GM12878 (cell line): ENCODE results near the gene THOC3. TPM values are rescaled to one million over a fixed set of nuclear protein-coding genes. Genes with fewer than 3 reads are reported as not detected.

Source experiments
- ATAC-seq: fragments of 200-7000 bp; cut with Tn5 transposase; 3 replicates; pipeline ENCODE4 v1.9.1; 2020; ENCODE audit warnings: mild to moderate bottlenecking, moderate library complexity
- BruUV-seq: library from RNA; stranded (reverse); fragments of 400-500 nt; replicated peaks from 2 replicates; lab custom pipeline; 2021; lab: Mats Ljungman, UMichigan
- CTCF ChIA-PET: fragments of 300-600 bp; sonication (Branson Sonifier 250); formaldehyde crosslinking; extraction: SDS; loops from one replicate; lab custom pipeline; 2021; ENCODE audit warnings: inconsistent platforms; lab: Yijun Ruan, JAX
- POLR2A ChIA-PET: fragments of 350-600 bp; formaldehyde crosslinking; extraction: SDS; loops from one replicate; lab custom pipeline; 2021; ENCODE audit warnings: inconsistent platforms; lab: Charles Lee
- RAD21 ChIA-PET: fragments of 300-600 bp; sonication (Branson Sonifier 250); formaldehyde crosslinking; loops from one replicate; lab custom pipeline; 2023; ENCODE audit warnings: antibody characterized with exemption; ENCODE audit not compliant: unreplicated experiment; lab: Charles Lee
- SMC1A ChIA-PET: fragments of 300-600 bp; sonication (Branson Sonifier 250); formaldehyde crosslinking; loops from one replicate; lab custom pipeline; 2023; ENCODE audit not compliant: unreplicated experiment, uncharacterized antibody; lab: Charles Lee
- DNase-seq: peaks from one replicate; pipeline ENCODE4 v3.0.0-alpha.2; 2011; ENCODE audit warnings: low read depth, low spot score
- FAIRE-seq: peaks from 3 replicates; lab custom pipeline; 2011; peaks lifted over from hg19 to GRCh38; lab: Jason Lieb, UNC
- H2AFZ ChIP-seq: 2 replicates; pipeline ENCODE4 v1.6.0; 2011; ENCODE audit warnings: low read depth, low read length, control low read depth; ENCODE audit not compliant: control insufficient read depth
- H3K27ac ChIP-seq: 2 replicates; pipeline ENCODE4 v1.5.1; 2011; ENCODE audit warnings: control low read depth; ENCODE audit not compliant: control insufficient read depth, insufficient read depth
- H3K27me3 ChIP-seq, 2 experiments: replicated peaks in 1 of 2; 2 replicates each; pipeline versions ENCODE4 v1.6.0 to v1.6.1; 2011; ENCODE audit warnings: low read length in 1 of 2; ENCODE audit not compliant: control insufficient read depth in 2 of 2, insufficient read depth in 2 of 2
- H3K36me3 ChIP-seq, 2 experiments: 2 replicates each; pipeline ENCODE4 v1.5.1; 2011; ENCODE audit warnings: low read length in 1 of 2; ENCODE audit not compliant: control insufficient read depth in 2 of 2, insufficient read depth in 2 of 2
- H3K4me1 ChIP-seq: 2 replicates; pipeline ENCODE4 v1.6.1; 2011; ENCODE audit warnings: mild to moderate bottlenecking, low read length, moderate library complexity, mixed read lengths; ENCODE audit not compliant: control insufficient read depth, insufficient read depth
- H3K4me2 ChIP-seq: 2 replicates; pipeline ENCODE4 v1.6.0; 2011; ENCODE audit warnings: control low read depth; ENCODE audit not compliant: control insufficient read depth, insufficient read depth
- H3K4me3 ChIP-seq: fragments of 200-600 bp; sonication (generic); 2 replicates; pipeline ENCODE4 v1.5.1; 2016
- H3K79me2 ChIP-seq: 2 replicates; pipeline ENCODE4 v1.6.0; 2011; ENCODE audit warnings: low read length; ENCODE audit not compliant: control insufficient read depth, insufficient read depth
- H3K9ac ChIP-seq: 2 replicates; pipeline ENCODE4 v1.8.0; 2011; ENCODE audit warnings: low read length, control low read depth, mixed read lengths; ENCODE audit not compliant: control insufficient read depth, insufficient read depth
- H3K9me3 ChIP-seq: replicated peaks from 3 replicates; pipeline ENCODE4 v1.5.1; 2011; ENCODE audit warnings: mild to moderate bottlenecking, low read length; ENCODE audit not compliant: control insufficient read depth, insufficient read depth
- H4K20me1 ChIP-seq: 2 replicates; pipeline ENCODE4 v1.6.0; 2011; ENCODE audit not compliant: control insufficient read depth, insufficient read depth
- BACH1 ChIP-seq: fragments of 450-650 bp; IDR thresholded peaks from 2 replicates; pipeline ENCODE4 v1.6.1; 2017; ENCODE audit warnings: mild to moderate bottlenecking, borderline replicate concordance
- CREB1 ChIP-seq: IDR thresholded peaks from 2 replicates; pipeline ENCODE4 v1.6.1; 2012; ENCODE audit warnings: low read depth, mild to moderate bottlenecking, inconsistent platforms
- HCFC1 ChIP-seq: fragments of 150-350 bp; IDR thresholded peaks from 2 replicates; pipeline ENCODE4 v1.6.1; 2014; ENCODE audit warnings: low read length
- IKZF1 ChIP-seq: fragments of 450-650 bp; conservative IDR thresholded peaks from 2 replicates; pipeline ENCODE4 v1.6.1; 2017; ENCODE audit warnings: antibody characterized with exemption, mild to moderate bottlenecking
- JUNB ChIP-seq: IDR thresholded peaks from 2 replicates; pipeline ENCODE4 v1.6.1; 2016; ENCODE audit warnings: antibody characterized with exemption, mild to moderate bottlenecking
- MXI1 ChIP-seq: fragments of 150-350 bp; IDR thresholded peaks from 2 replicates; pipeline ENCODE4 v1.6.1; 2011; ENCODE audit warnings: low read depth, mild to moderate bottlenecking, inconsistent platforms, low read length, improper control_type of control experiment
- NFIC ChIP-seq: IDR thresholded peaks from 2 replicates; pipeline ENCODE4 v1.6.1; 2012; ENCODE audit warnings: low read depth, mild to moderate bottlenecking, inconsistent platforms, low read length, moderate library complexity
- NR2F1 ChIP-seq: fragments of 450-650 bp; conservative IDR thresholded peaks from 2 replicates; pipeline ENCODE4 v1.6.1; 2017; ENCODE audit warnings: mild to moderate bottlenecking
- NRF1 ChIP-seq: conservative IDR thresholded peaks from 2 replicates; pipeline ENCODE4 v1.6.1; 2011; ENCODE audit warnings: mild to moderate bottlenecking, low read depth, low read length, improper control_type of control experiment
- PBX3 ChIP-seq: IDR thresholded peaks from 2 replicates; pipeline ENCODE4 v1.6.1; 2011; ENCODE audit warnings: mild to moderate bottlenecking, low read depth, low read length, moderate library complexity; ENCODE audit not compliant: insufficient replicate concordance
- SMAD5 ChIP-seq: IDR thresholded peaks from 2 replicates; pipeline ENCODE4 v1.6.1; 2016; ENCODE audit warnings: antibody characterized with exemption, low read depth
- SMC3 ChIP-seq: IDR thresholded peaks from 2 replicates; pipeline ENCODE4 v1.6.1; 2011; ENCODE audit warnings: low read length, improper control_type of control experiment, borderline replicate concordance
- SUPT20H ChIP-seq: IDR thresholded peaks from 2 replicates; pipeline ENCODE4 v1.6.1; 2011; ENCODE audit warnings: low read depth, mild to moderate bottlenecking, low read length, moderate library complexity, borderline replicate concordance; ENCODE audit not compliant: control insufficient read depth
- ZSCAN29 ChIP-seq: fragments of 450-650 bp; IDR thresholded peaks from 2 replicates; pipeline ENCODE4 v1.6.1; 2017; ENCODE audit warnings: mild to moderate bottlenecking, moderate library complexity
- WGBS: methylation state at CpG from one replicate; pipeline ENCODE4 v1.1.6; 2016; ENCODE audit warnings: low lambda C conversion rate; ENCODE audit not compliant: insufficient replicate concordance, insufficient coverage; ENCODE audit errors: missing lambda C conversion rate; 5-methylcytosine and 5-hydroxymethylcytosine counted together
- in situ Hi-C: fragments of 300-500 bp; cut with MboI; formaldehyde crosslinking; loops from 9 replicates; pipeline ENCODE4 v1.14.3; 2018; ENCODE audit warnings: mixed read lengths
- intact Hi-C: fragments of 100-400 bp; cut with micrococcal nuclease; formaldehyde crosslinking; loops from one replicate; pipeline ENCODE4 v1.14.2; 2022; ENCODE audit not compliant: unreplicated experiment
- polyA plus RNA-seq, 11 experiments: library from polyadenylated mRNA; depleted of rRNA in 4 of 11; unstranded in 6 of 11; stranded (reverse) in 5 of 11; fragments of >200 nt; fragmentation: Nextera tagmentation in 4 of 11; fragmentation: Illumina TruSeq in 1 of 11; extraction: Ambion mirVana in 4 of 11; extraction: Trizol in 1 of 11; gene quantifications; 1 replicate in 1 of 11; 2 replicates in 10 of 11; pipeline versions ENCODE4 v1.2.1 to v1.2.3, GENCODE V29; 2011 to 2016; ENCODE audit warnings: inconsistent platforms in 2 of 11, missing spikeins in 2 of 11, low read depth in 1 of 11
- total RNA-seq, 4 experiments: library from RNA; depleted of rRNA in 3 of 4; stranded (reverse); fragments of >200 nt in 3 of 4; fragmentation: Illumina TruSeq in 1 of 4; extraction: Trizol in 1 of 4; gene quantifications; 2 replicates each; pipeline versions ENCODE4 v1.2.1 to v1.2.3, GENCODE V29; 2013 to 2021

The THOC3 gene
- total and polyA plus RNA-seq, 10 of the 15 experiments (the other 5 are each of a cell fraction or from before 2014, with no cell fraction given), result 40.2 to 195 (median 83.5) TPM

GRCh38 chr5:175921061-175921730 lies 46.9 kb downstream of the THOC3 start:
- ChIA-PET POLR2A (no interaction called here), RAD21 (no interaction called here), SMC1A (no interaction called here), CTCF (no interaction called here)
- Histone ChIP-seq H3K4me1 (no peaks in the 10 kb centered on the region), H3K4me2 (no peak overlapping the region), H3K9me3 (no peaks in the 10 kb centered on the region), H3K79me2 (no peaks in the 10 kb centered on the region), H4K20me1 (no peaks in the 10 kb centered on the region), H3K36me3 (no peaks in the 10 kb centered on the region), H3K27ac (no peak overlapping the region), H3K4me3 (no peak overlapping the region), H3K27me3 (no peaks in the 10 kb centered on the region), H3K9ac (no peak overlapping the region), H2AFZ (no peak overlapping the region)
- WGBS, result 88% methylated on average over 9 of the region's 9 CpGs
- BruUV-seq, result no TSS peak
- no peak for ATAC-seq
- DNase-seq, result no peak
- in situ Hi-C loops, result no loop called here
- FAIRE-seq, result no peak
- TF ChIP-seq SUPT20H (no peak), NFIC (no peak), JUNB (no peak), NRF1 (no peak), MXI1 (no peak), IKZF1 (no peak), CREB1 (no peak), PBX3 (no peak), NR2F1 (no peak), SMAD5 (no peak), BACH1 (no peak), ZSCAN29 (no peak), HCFC1 (no peak), SMC3 (no peak)
- intact Hi-C loops, result no loop called here
